COLO829 (cell line): ENCODE results near the gene ZSCAN21.

Source experiments
- DNase-seq: peaks from one replicate; pipeline ENCODE4 v3.0.0; 2012; ENCODE audit warnings: low spot score

ZSCAN21 gene

DNA sequence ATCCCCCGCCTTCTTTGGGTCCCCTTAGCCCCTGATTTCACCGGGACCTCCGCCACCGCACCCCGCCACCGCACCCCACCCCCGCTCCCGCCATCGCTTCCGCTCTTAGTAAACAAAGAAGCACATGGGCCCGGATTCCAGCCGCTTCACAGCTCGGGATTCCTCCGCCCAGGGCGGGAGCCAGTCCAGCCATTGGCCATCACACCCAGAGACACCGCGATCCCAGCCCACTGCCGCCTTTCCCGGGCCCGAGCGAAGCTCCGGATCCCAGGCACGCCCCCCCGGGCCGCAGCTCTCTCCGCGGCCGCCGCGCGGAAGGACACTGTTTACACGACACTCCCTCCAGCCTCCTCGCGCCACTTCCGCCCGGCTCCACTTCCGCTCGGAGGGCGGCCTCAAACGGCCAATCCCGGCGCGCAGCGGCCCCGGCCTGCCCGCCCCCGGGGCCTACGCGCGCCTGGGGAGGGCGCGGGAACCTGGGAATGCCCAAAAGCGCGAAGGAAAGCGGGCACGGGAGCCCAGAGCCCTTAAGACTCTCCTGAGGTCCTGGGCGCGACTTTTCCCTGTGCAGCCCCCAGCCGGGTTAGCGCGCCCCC, 50.9 kb downstream of the ZSCAN21 start:
- DNase-seq = peak; percentile 96

DNA sequence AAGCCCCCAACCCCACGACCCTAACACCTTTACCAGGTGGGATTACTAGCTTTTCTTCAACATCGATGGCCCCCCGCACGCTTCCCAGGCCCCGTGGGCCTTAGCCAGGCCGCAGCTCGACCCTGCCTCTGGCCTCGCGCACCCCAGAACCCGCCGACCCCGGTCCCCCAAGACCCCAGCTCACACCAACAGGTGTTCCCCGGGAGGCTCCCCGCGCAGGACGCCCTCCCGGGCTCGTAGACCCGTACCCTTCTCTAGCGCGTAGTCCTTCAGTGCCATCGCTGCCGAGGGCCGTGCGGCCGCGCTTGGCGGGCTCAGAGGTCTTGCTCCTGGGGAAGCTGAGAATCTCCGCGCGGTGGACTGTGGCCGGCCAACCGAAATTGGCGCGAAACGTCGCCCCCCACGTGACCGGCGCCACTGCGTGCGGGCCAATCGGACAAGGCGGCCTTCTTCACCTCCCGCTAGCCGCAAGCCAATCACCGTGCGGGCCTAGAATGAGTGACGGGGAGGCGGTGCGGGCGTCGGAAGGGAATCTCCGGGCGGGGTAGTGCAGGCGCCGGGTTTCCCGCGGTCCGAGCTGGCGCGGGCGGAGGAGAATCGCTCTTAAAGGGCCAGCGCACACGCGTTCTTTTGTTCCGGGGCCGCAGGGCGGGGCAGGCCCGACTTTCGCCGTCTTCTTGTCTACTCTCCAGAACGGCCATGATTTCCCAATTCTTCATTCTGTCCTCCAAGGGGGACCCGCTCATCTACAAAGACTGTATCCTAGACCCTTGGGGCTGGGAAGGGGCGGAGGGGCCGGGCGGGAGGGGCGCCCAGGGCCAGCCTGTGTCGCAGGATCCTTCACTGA, 51.7 kb downstream of the ZSCAN21 start, which contains the start of the genes AP4M1 and MCM7:
TSS of gene AP4M1 (plus strand) at position 628 of the 847 bp plus-strand sequence. CDS start at position 700, 72 bp downstream.
TSS of gene MCM7 (minus strand) at position 382 of the 847 bp plus-strand sequence. CDS start at position 279, 103 bp downstream.
- DNase-seq = peak; percentile 99

DNA sequence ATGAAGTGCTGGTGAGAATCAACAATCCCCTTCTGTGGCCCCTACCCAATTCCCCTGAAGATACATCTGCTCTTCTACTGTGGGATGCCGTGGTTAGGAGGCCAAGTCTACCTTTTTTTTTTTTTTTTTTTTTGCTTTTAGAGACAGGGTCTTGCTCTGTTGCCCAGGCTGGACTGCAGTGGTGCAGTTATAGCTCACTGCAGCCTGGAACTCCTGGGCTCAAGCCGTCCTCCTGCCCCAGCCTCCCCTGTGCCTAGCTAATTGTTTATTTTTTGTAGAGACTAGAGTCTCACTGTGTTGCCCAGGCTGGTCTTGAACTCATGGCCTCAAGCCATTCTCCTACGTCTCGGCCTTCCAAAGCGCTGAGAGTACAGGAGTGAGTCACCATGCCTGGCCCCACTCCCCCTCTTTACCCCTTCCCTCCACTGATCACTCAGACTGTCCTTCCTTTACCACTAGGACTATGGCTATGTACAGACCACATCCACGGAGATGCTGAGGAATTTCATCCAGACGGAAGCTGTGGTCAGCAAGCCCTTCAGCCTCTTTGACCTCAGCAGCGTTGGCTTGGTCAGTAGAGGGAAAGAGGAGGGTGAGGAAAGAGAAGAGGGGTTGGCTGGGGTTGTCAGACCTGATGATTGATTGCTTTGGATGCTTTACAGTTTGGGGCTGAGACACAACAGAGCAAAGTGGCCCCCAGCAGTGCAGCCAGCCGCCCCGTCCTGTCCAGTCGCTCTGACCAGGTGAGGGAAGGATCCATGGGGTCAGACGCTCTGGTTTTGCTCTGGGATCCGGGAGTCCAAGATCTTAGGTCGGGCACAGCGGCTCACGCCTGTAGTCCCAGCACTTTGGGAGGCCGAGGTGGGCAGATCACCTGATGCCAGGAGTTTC, 53.6 kb downstream of the ZSCAN21 start:
- no peak for DNase-seq

DNA sequence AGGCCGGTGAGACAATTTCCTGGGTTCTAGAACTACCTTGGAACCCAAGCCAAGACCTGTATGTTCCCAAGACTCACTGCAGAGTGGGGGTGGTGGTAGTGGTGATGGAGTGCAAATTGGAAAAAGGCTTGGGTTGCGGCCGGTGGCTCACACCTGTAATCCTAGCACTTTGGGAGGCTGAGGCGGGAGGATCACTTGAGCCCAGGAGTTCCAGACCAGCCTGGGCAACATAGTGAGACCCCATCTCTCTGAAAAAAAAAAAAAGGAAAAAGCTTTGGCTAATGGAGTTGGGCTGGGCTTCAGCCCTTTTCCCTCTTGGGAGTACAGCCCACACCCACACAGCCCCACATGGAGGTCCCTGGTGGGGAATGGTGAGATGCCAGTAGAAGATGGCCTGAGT, 56.0 kb downstream of the ZSCAN21 start:
- DNase-seq = no peak

DNA sequence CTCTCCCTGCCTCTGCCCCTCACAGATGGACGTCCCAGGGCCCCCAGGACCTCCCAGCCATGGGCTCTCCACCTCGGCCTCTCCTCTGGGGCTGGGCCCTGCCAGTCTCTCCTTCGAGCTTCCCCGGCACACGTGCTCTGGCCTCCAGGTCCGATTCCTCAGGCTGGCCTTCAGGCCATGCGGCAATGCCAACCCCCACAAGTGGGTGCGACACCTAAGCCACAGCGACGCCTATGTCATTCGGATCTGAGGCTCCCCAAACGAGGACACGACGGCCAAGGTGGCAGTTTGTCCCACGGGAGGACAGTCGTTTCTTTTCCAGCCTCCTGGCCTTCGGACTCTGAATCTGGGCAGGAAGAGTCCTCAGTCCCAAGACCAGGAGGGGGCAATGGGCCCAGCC, 57.1 kb downstream of the ZSCAN21 start:
- no peak for DNase-seq

DNA sequence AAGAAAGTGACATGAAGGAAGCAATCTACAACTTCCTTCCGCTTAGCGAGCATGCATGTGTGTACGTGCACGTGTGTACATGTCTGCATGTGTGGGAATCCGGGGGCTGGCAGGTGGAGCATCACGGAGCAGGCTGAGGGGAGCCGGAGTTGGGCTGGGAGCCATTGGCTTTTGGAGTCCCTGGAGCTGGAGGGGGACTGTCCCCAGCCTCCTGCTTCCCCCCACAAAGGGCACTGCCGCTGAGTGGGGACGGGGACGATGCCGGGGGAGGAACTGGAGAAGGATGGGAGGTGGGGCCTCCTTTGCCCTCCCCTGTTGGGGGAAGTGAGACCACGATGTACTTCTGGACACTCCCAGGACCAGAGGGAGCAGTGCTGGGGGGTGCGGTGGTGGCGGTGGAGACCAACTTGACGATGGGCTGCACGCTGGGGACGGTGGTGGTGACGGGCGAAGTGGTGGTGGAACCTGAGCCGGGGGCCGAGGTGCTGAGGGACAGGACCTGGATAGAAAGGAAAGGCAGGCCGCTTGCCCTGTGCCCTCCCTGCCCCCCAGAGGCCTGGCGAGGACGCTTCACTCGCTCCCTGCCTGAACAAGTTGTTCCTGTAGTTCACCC, 57.7 kb downstream of the ZSCAN21 start:
- DNase-seq = no peak

DNA sequence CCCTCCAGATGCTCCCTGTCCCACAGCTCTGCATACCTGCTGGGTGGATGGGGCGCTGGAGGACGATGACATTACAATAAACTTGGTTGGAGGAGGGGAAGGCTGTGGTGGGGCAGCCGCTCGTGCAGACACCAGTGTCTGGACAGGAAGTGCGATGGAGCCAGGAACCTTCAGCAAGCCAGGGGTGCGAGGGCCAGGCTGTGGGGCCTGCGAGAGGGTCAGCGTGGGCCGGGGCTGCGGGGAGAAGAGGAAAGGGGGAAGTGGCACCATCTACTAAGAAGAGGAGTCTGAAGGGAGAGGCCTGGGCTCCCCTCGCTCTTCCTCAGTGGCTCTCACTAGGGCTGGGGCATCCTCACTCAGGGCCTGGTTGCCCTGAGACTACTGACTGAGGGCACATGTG, 58.3 kb downstream of the ZSCAN21 start:
- no peak for DNase-seq

DNA sequence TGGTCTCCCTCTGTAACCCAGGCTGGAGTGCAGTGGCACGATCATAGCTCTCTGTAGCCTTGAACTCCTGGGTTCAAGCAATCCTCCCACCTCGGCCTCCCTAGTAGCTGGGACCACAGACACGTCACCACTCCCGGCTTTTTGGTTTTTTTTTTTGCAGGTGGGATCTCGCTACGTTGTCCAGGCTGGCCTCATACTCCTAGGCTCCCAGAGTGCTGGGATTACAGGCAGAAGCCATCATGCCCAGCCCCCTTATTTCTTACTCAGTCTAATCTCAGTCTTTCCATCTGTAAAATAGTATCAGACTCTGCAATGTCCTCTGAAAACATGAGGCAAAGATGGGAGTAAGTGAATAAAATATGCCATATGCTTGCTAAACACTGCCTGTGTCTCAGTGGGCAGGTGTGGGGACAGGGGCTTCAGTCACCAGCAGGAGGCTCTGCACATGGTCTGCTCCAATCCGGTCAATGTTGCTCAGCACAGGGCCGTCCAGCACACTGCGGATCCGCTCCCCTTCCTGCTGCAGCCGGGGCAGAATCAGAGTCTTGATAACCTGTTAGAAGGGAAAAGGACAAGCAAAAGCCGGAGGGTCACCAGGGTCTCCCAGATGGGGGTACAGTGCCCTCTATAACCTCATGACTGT, 60.1 kb downstream of the ZSCAN21 start:
- DNase-seq = no peak

DNA sequence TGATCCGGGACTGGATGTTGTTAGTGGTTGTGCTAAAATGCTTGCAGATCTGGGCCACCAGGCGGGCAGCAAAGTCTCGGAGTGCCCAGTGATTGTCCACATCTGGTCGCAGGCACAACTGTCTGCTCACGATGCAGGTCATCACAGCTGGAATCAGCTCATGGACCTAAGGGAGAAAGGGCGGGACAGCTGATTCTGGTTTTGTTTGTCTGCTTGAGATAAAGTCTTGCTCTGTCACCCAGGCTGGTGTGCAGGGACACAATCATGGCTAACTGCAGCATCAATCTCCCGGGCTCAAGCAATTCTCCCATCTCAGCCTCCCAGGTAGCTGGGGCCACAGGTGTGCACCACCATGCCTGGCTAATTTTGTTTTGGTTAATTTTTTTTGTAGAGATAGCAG, 61.6 kb downstream of the ZSCAN21 start:
- DNase-seq = no peak

DNA sequence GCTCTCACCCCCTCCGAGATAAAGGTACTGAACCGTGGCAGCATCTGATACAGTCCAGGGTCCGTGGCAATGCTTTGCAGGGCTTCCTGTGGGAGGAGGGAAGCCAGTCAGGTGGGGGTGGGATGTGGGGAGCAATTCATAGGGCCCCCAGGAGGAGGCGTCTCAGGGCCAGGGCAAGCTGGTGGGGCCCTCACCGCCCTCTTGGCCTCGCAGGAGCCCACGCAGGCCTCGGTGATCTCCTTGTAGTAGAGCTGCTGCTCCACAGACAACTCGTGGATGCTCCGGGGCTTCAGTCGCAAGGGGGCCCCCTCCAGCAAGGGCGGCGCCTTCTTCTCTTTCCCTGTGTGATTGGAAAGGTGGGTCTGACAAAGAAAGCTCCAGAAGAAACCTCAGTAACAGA, 62.3 kb downstream of the ZSCAN21 start:
- no peak for DNase-seq
